SU-DHL-6 (cell line): Measurements from ENCODE around the gene SFTPA2.
"Not testable (repeated sequence)": the region's sequence is repeated elsewhere in the genome, so short reads cannot be mapped to it uniquely, and the experiment has no call there.

ENCODE experiments used
- H2AFZ ChIP-seq: fragments of 200-600 bp; sonication (generic); 2 replicates; pipeline ENCODE4 v1.6.1; 2014; ENCODE audit warnings: low read depth, mild to moderate bottlenecking, moderate library complexity, mixed read lengths, antibody characterized with exemption, low read length; ENCODE audit not compliant: severe bottlenecking
- H3F3A ChIP-seq: fragments of 200-600 bp; shearing (Covaris generic); 2 replicates; pipeline ENCODE4 v1.6.0; 2016; ENCODE audit warnings: antibody characterized with exemption, mild to moderate bottlenecking; ENCODE audit not compliant: insufficient read depth
- H3K27ac ChIP-seq: fragments of 200-600 bp; sonication (generic); 2 replicates; pipeline ENCODE4 v1.5.1; 2016; ENCODE audit warnings: low read depth, mild to moderate bottlenecking, low read length, moderate library complexity, mixed read lengths
- H3K27me3 ChIP-seq: fragments of 200-600 bp; sonication (generic), shearing (Covaris generic); 2 replicates; pipeline ENCODE4 v1.6.0; 2014; ENCODE audit warnings: mild to moderate bottlenecking, low read length
- H3K36me3 ChIP-seq: fragments of 200-600 bp; sonication (generic); 2 replicates; pipeline ENCODE4 v1.6.1; 2014; ENCODE audit warnings: mild to moderate bottlenecking, low read length, mixed read lengths
- H3K4me2 ChIP-seq: fragments of 300-600, 200-600 bp; shearing (Covaris generic), sonication (generic); 2 replicates; pipeline ENCODE4 v1.6.0; 2014; ENCODE audit warnings: low read length, low read depth, mild to moderate bottlenecking; ENCODE audit not compliant: poor library complexity, severe bottlenecking
- H3K4me3 ChIP-seq: fragments of 200-600 bp; sonication (generic); 2 replicates; pipeline ENCODE4 v1.5.1; 2014; ENCODE audit warnings: antibody characterized with exemption, low read length, mild to moderate bottlenecking, mixed read lengths; ENCODE audit not compliant: insufficient read depth, poor library complexity, severe bottlenecking
- H3K79me2 ChIP-seq: fragments of 200-600 bp; sonication (generic); 2 replicates; pipeline ENCODE4 v1.6.1; 2014; ENCODE audit warnings: mild to moderate bottlenecking, low read length, moderate library complexity; ENCODE audit not compliant: insufficient read depth
- H3K9ac ChIP-seq: fragments of 200-600 bp; sonication (generic); 2 replicates; pipeline ENCODE4 v1.7.0; 2014; ENCODE audit warnings: mild to moderate bottlenecking, low read length
- H3K9me2 ChIP-seq: fragments of 200-600 bp; sonication (generic); replicated peaks from 2 replicates; pipeline ENCODE4 v1.6.1; 2014; ENCODE audit warnings: low read length; ENCODE audit not compliant: insufficient read depth
- H3K9me3 ChIP-seq: fragments of 200-600 bp; sonication (generic); 2 replicates; pipeline ENCODE4 v1.6.1; 2014; ENCODE audit warnings: low read length, mixed read lengths; ENCODE audit not compliant: insufficient read depth
- H4K20me1 ChIP-seq: fragments of 200-600 bp; sonication (generic); 2 replicates; pipeline ENCODE4 v1.6.1; 2014; ENCODE audit warnings: low read depth, mild to moderate bottlenecking, antibody characterized with exemption, low read length, moderate library complexity, mixed read lengths
- EZH2phosphoT487 ChIP-seq: fragments of 200-600 bp; sonication (generic), shearing (Covaris generic); conservative IDR thresholded peaks from 2 replicates; pipeline ENCODE4 v1.6.1; 2018; ENCODE audit warnings: mild to moderate bottlenecking, antibody characterized with exemption, low read length, moderate library complexity, mixed read lengths
- TF ChIP-seq, protein P1 (sequence below): fragments of 200-600 bp; sonication (generic); IDR thresholded peaks from one replicate; pipeline ENCODE4 v1.5.1; 2017; ENCODE audit warnings: antibody characterized with exemption, mild to moderate bottlenecking, low read length, moderate library complexity; ENCODE audit not compliant: insufficient read depth, poor library complexity, severe bottlenecking

The SFTPA2 gene

GRCh38 chr10:79604294-79604693 lies 44.1 kb upstream of the SFTPA2 start:
- Histone ChIP-seq H3K9ac (no peak overlapping the region), H3K79me2 (no peaks in the 10 kb centered on the region), H3K4me3 (no peak overlapping the region), H3K27me3 (no peaks in the 10 kb centered on the region), H3K36me3 (no peaks in the 10 kb centered on the region), H3K9me2 (no peaks in the 10 kb centered on the region), H3K4me2 (no peak overlapping the region), H4K20me1 (no peaks in the 10 kb centered on the region), H3K9me3 (no peaks in the 10 kb centered on the region), H3F3A (peaks cover 4% of the 10 kb centered on the region; the same call in 1 of the 2 replicates), H3K27ac (no peak overlapping the region), H2AFZ (no peak overlapping the region)
- TF ChIP-seq EZH2phosphoT487 = no peak
- TF ChIP-seq, protein P1, sequence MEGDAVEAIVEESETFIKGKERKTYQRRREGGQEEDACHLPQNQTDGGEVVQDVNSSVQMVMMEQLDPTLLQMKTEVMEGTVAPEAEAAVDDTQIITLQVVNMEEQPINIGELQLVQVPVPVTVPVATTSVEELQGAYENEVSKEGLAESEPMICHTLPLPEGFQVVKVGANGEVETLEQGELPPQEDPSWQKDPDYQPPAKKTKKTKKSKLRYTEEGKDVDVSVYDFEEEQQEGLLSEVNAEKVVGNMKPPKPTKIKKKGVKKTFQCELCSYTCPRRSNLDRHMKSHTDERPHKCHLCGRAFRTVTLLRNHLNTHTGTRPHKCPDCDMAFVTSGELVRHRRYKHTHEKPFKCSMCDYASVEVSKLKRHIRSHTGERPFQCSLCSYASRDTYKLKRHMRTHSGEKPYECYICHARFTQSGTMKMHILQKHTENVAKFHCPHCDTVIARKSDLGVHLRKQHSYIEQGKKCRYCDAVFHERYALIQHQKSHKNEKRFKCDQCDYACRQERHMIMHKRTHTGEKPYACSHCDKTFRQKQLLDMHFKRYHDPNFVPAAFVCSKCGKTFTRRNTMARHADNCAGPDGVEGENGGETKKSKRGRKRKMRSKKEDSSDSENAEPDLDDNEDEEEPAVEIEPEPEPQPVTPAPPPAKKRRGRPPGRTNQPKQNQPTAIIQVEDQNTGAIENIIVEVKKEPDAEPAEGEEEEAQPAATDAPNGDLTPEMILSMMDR = no peak

DNA sequence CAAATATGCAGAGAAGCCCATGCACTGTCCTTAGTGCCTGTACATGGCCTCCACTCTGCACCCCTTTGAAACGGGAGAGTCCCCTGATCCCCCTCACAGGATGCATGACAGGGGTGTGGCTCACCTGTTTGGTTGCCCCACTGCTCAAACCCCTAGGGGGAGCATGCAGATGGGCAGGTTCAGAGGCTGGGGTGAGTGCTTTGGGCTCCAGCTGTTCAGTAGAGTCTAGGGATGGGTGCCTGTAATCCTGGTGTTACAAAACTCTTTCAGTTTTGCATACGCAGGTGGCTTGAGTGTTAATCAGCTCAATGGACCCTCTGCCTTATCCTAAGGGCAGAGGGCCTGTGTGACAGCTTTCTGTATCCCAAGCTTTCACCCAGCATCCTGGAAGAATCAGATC lies 42.7 kb upstream of the SFTPA2 start:
- TF ChIP-seq, protein P1 = no peak
- TF ChIP-seq EZH2phosphoT487 = no peak
- H3K27ac ChIP-seq = no peak overlapping the region

DNA sequence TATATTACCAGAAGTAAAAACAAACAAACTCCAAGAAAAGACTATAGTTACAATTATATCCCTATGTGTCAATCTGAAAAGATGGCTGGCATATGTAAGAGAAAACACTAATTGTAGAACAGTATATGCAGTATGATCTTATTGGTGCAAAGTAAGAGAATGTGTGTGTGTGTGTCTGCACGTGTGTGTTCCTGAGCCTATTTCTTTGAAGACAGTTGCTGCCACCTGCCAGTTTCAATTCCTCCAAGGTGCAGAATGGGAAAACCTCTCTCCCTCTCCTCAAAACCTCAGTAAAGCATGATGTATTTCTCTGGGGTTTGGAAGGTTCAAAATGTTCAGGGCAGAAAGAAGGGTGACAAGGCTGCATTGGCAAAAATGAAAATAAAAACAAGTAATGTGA lies 41.7 kb upstream of the SFTPA2 start:
- Histone ChIP-seq H3K4me3 (no peak overlapping the region), H3K27ac (no peak overlapping the region), H3K9ac (no peak overlapping the region), H3K79me2 (no peaks in the 10 kb centered on the region), H2AFZ (no peak overlapping the region), H3K27me3 (no peaks in the 10 kb centered on the region), H3K9me3 (peaks cover 14% of the 10 kb centered on the region; the same call in 1 of the 2 replicates), H3K4me2 (peak overlapping the region; percentile 9), H4K20me1 (no peaks in the 10 kb centered on the region), H3F3A (peaks cover 4% of the 10 kb centered on the region; the same call in 1 of the 2 replicates), H3K9me2 (no peaks in the 10 kb centered on the region), H3K36me3 (0 out of 2 replicates have a peak, but pooled peaks cover 4% of the 10 kb centered on the region)
- TF ChIP-seq, protein P1 = no peak
- no peak for TF ChIP-seq EZH2phosphoT487

More for the DNA sequence above, 42.7 kb upstream of the SFTPA2 start:
- peaks cover 4% of the 10 kb centered on the region; the same call in 1 of the 2 replicates for H3F3A ChIP-seq
- no peak overlapping the region for H2AFZ ChIP-seq
- no peaks in the 10 kb centered on the region for H3K27me3 ChIP-seq
- H3K9ac ChIP-seq = no peak overlapping the region
- H3K36me3 ChIP-seq = 0 out of 2 replicates have a peak, but pooled peaks cover 4% of the 10 kb centered on the region
- no peaks in the 10 kb centered on the region for H3K79me2 ChIP-seq
- H4K20me1 ChIP-seq = no peaks in the 10 kb centered on the region
- H3K4me3 ChIP-seq = no peak overlapping the region
- no peaks in the 10 kb centered on the region for H3K9me2 ChIP-seq
- no peak overlapping the region for H3K4me2 ChIP-seq
- peaks cover 9% of the 10 kb centered on the region; the same call in 1 of the 2 replicates for H3K9me3 ChIP-seq

- H3K79me2 ChIP-seq, H3K4me2 ChIP-seq, H3F3A ChIP-seq, H4K20me1 ChIP-seq, H3K4me3 ChIP-seq, H2AFZ ChIP-seq, H3K27me3 ChIP-seq, H3K27ac ChIP-seq, H3K9me2 ChIP-seq, H3K36me3 ChIP-seq, H3K9ac ChIP-seq: not testable (repeated sequence)
- H3K9me3 ChIP-seq = peaks cover 14% of the 10 kb centered on the region; the same call in 1 of the 2 replicates
Measured at GRCh38 chr10:79599644-79600043, 39.4 kb upstream of the SFTPA2 start.
